Hepatocyte (in vitro differentiated cells): ENCODE measurements around the gene CELF4. TPM values are rescaled to one million over a fixed set of nuclear protein-coding genes. Genes with fewer than 3 reads are reported as not detected.

Source experiments
- DNase-seq: peaks from one replicate; pipeline ENCODE4 v3.0.0-alpha.2; 2016; ENCODE audit warnings: low spot score
- H2AFZ ChIP-seq: fragments of 200-600 bp; sonication (generic); 2 replicates; pipeline ENCODE4 v1.6.0; 2016; ENCODE audit warnings: antibody characterized with exemption, mild to moderate bottlenecking
- H3K27ac ChIP-seq: fragments of 200-600 bp; sonication (generic); 2 replicates; pipeline ENCODE4 v1.5.1; 2016; ENCODE audit warnings: mild to moderate bottlenecking
- H3K27me3 ChIP-seq: fragments of 200-600 bp; sonication (generic); 2 replicates; pipeline ENCODE4 v1.6.1; 2016
- H3K36me3 ChIP-seq: fragments of 200-600 bp; sonication (generic); replicated peaks from 2 replicates; pipeline ENCODE4 v1.5.1; 2016; ENCODE audit warnings: low read depth; ENCODE audit not compliant: insufficient read depth
- H3K4me1 ChIP-seq: fragments of 200-600 bp; sonication (generic); 2 replicates; pipeline ENCODE4 v1.5.1; 2016; ENCODE audit warnings: mild to moderate bottlenecking, moderate library complexity; ENCODE audit not compliant: insufficient read depth
- H3K4me2 ChIP-seq: fragments of 200-600 bp; sonication (generic); 2 replicates; pipeline ENCODE4 v1.6.0; 2016
- H3K4me3 ChIP-seq: fragments of 200-600 bp; sonication (generic); 2 replicates; pipeline ENCODE4 v1.5.1; 2016; ENCODE audit warnings: mild to moderate bottlenecking
- H3K79me2 ChIP-seq: fragments of 200-600 bp; sonication (generic); 2 replicates; pipeline ENCODE4 v1.6.0; 2017; ENCODE audit warnings: mild to moderate bottlenecking
- H3K9me2 ChIP-seq: fragments of 200-600 bp; sonication (generic); replicated peaks from 2 replicates; pipeline ENCODE4 v1.6.0; 2017; ENCODE audit warnings: mild to moderate bottlenecking; ENCODE audit not compliant: insufficient read depth
- H3K9me3 ChIP-seq: fragments of 200-600 bp; sonication (generic); 2 replicates; pipeline ENCODE4 v1.5.1; 2016; ENCODE audit warnings: low read depth, mild to moderate bottlenecking
- H4K20me1 ChIP-seq: fragments of 200-600 bp; sonication (generic); 2 replicates; pipeline ENCODE4 v1.6.0; 2016; ENCODE audit warnings: mild to moderate bottlenecking; ENCODE audit not compliant: insufficient read depth, poor library complexity, severe bottlenecking
- CTCF ChIP-seq: fragments of 200-600 bp; sonication (generic); IDR thresholded peaks from 2 replicates; pipeline ENCODE4 v1.5.1; 2016; ENCODE audit warnings: antibody characterized with exemption, mild to moderate bottlenecking; ENCODE audit not compliant: poor library complexity
- EZH2 ChIP-seq: fragments of 200-600 bp; sonication (generic); IDR thresholded peaks from 2 replicates; pipeline ENCODE4 v1.6.1; 2016; ENCODE audit warnings: antibody characterized with exemption, mild to moderate bottlenecking, borderline replicate concordance
- EZH2phosphoT487 ChIP-seq: fragments of 200-600 bp; sonication (generic); IDR thresholded peaks from one replicate; pipeline ENCODE4 v1.6.1; 2018; ENCODE audit warnings: antibody characterized with exemption, mild to moderate bottlenecking, low read depth, moderate library complexity; ENCODE audit not compliant: unreplicated experiment, severe bottlenecking
- WGBS: methylation state at CpG from one replicate; pipeline ENCODE4 v1.1.6; 2016; ENCODE audit warnings: low lambda C conversion rate; ENCODE audit errors: missing lambda C conversion rate; 5-methylcytosine and 5-hydroxymethylcytosine counted together
- polyA plus RNA-seq: library from polyadenylated mRNA; unstranded; fragments of >200 nt; fragmentation: Nextera tagmentation; extraction: Ambion mirVana; gene quantifications from 2 replicates; pipeline ENCODE4 v1.2.1, GENCODE V29; 2016
- total RNA-seq: library from RNA; depleted of rRNA; stranded (reverse); fragments of >200 nt; gene quantifications from 2 replicates; pipeline ENCODE4 v1.2.3, GENCODE V29; 2014

Gene CELF4
- total and polyA plus RNA-seq, 2 experiments from 2014 or later: 1.3 to 2.9 TPM

- H3K4me3 ChIP-seq: no peak overlapping the region
- no peaks in the 10 kb centered on the region for H3K36me3 ChIP-seq
- no peaks in the 10 kb centered on the region for H3K9me2 ChIP-seq
- H4K20me1 ChIP-seq: no peaks in the 10 kb centered on the region
- DNase-seq: no peak
- H3K4me2 ChIP-seq: no peak overlapping the region
- H3K4me1 ChIP-seq: no peaks in the 10 kb centered on the region
- 94% methylated on average over 5 of the region's 5 CpGs for WGBS
- H3K79me2 ChIP-seq: no peaks in the 10 kb centered on the region
- peaks cover 11% of the 10 kb centered on the region for H3K27me3 ChIP-seq
- H3K27ac ChIP-seq: no peak overlapping the region
- no peak overlapping the region for H2AFZ ChIP-seq
- no peak for TF ChIP-seq EZH2
- no peak for TF ChIP-seq EZH2phosphoT487
- TF ChIP-seq CTCF: no peak
- H3K9me3 ChIP-seq: no peaks in the 10 kb centered on the region
These were observed 46.1 kb upstream of the CELF4 start for GRCh38 chr18:37611614-37612279.

- no peaks in the 10 kb centered on the region for H4K20me1 ChIP-seq
- H2AFZ ChIP-seq: no peak overlapping the region
- no peaks in the 10 kb centered on the region for H3K79me2 ChIP-seq
- no peaks in the 10 kb centered on the region for H3K36me3 ChIP-seq
- H3K4me3 ChIP-seq: no peak overlapping the region
- peaks cover 11% of the 10 kb centered on the region for H3K27me3 ChIP-seq
- H3K27ac ChIP-seq: no peak overlapping the region
- no peak for DNase-seq
- 97% methylated on average over 10 of the region's 10 CpGs for WGBS
- no peak for TF ChIP-seq EZH2phosphoT487
- no peak for TF ChIP-seq CTCF
- TF ChIP-seq EZH2: no peak
- H3K9me3 ChIP-seq: no peaks in the 10 kb centered on the region
- H3K4me2 ChIP-seq: no peak overlapping the region
- no peaks in the 10 kb centered on the region for H3K9me2 ChIP-seq
- no peaks in the 10 kb centered on the region for H3K4me1 ChIP-seq
These were observed 43.3 kb upstream of the CELF4 start for GRCh38 chr18:37608876-37609275.

DNA sequence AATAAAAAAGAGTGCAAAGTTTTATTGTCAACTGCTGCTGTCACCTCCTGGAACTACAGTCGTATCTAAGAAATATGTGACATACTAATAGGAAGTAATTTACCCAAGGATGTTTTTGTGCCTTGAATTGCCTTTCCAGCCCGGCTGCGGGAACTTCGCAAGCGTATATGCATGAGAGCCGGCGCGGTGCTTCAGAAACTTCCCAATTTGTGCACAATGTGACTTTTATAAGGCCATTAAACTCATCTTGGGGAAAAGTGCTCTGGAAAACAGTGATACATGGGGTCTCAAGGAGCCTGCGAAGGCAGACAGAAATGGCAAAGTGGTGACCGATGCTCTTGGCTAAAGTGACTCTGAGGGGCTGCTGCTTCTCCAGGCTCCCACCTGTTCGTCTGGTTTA is 41.7 kb upstream of the CELF4 start:
- no peaks in the 10 kb centered on the region for H3K4me1 ChIP-seq
- H3K27me3 ChIP-seq: peaks cover 11% of the 10 kb centered on the region
- H4K20me1 ChIP-seq: no peaks in the 10 kb centered on the region
- no peaks in the 10 kb centered on the region for H3K79me2 ChIP-seq
- H3K4me2 ChIP-seq: no peak overlapping the region
- H3K27ac ChIP-seq: no peak overlapping the region
- WGBS: 95% methylated on average over 11 of the region's 11 CpGs
- no peaks in the 10 kb centered on the region for H3K36me3 ChIP-seq
- H3K9me2 ChIP-seq: no peaks in the 10 kb centered on the region
- DNase-seq: no peak
- H2AFZ ChIP-seq: no peak overlapping the region
- TF ChIP-seq EZH2 (no peak), CTCF (no peak), EZH2phosphoT487 (no peak)
- no peaks in the 10 kb centered on the region for H3K9me3 ChIP-seq
- H3K4me3 ChIP-seq: no peak overlapping the region
